ENCODE measurements around the gene DNAH8.

DNA sequence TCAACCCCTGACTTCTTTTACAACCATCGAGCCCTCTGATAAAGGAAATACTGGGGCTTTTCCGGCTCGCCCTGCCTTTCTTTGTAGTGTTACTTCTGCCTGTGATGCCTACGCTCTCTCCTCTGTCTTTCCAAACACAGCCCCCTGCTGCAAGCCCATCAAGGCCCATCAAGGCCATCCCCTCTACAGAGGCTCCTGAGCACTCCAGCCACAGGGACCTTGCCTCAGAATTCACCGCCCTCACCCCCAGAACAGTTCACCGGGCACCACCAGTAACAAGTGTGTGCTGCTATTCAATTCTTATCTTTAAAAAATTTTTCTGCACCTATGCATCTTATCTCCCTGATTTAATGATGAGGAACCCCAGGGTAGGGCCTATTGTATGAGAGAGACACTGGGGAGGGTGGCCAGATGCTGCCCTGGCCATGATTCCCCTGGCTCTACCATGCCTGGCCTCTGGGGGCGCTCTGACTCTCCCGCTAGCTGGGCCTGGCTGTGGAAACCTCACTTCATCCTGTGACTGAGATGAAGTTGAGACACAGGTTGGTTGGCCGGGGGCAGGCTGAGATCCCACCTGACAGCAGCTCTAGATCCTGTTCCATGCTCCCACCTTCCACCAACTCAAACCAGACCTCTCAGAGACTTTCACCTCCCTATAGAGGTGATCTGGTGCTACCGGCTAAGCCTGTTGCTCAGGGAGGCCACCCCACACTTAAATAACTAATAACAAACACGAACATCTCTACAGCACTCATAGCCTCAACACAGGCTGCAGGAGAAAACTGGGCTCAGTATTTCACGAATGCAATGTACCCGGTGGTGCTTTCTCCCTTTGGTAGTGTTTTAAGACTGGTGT, 314.3 kb downstream of the DNAH8 start:
- TF ChIP-seq, protein P1, sequence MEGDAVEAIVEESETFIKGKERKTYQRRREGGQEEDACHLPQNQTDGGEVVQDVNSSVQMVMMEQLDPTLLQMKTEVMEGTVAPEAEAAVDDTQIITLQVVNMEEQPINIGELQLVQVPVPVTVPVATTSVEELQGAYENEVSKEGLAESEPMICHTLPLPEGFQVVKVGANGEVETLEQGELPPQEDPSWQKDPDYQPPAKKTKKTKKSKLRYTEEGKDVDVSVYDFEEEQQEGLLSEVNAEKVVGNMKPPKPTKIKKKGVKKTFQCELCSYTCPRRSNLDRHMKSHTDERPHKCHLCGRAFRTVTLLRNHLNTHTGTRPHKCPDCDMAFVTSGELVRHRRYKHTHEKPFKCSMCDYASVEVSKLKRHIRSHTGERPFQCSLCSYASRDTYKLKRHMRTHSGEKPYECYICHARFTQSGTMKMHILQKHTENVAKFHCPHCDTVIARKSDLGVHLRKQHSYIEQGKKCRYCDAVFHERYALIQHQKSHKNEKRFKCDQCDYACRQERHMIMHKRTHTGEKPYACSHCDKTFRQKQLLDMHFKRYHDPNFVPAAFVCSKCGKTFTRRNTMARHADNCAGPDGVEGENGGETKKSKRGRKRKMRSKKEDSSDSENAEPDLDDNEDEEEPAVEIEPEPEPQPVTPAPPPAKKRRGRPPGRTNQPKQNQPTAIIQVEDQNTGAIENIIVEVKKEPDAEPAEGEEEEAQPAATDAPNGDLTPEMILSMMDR (IDR thresholded peaks at IDR 0.05) = peak; percentile 87
- TF ChIP-seq EZH2phosphoT487 (IDR thresholded peaks at IDR 0.05) = no peak

All from neural progenitor cell (in vitro differentiated cells).